H1 (cell line): ENCODE results near the gene ST8SIA2. TPM values are rescaled to one million over a fixed set of nuclear protein-coding genes. Genes with fewer than 3 reads are reported as not detected.

ENCODE experiments used
- CTCF ChIA-PET: fragments of 300-600 bp; sonication (Branson Sonifier 250); formaldehyde crosslinking; loops from one replicate; lab custom pipeline; 2021; ENCODE audit not compliant: partially characterized antibody; lab: Charles Lee
- POLR2A ChIA-PET: fragments of 300-600 bp; sonication (Branson Sonifier 250); formaldehyde crosslinking; loops from one replicate; lab custom pipeline; 2021; ENCODE audit warnings: inconsistent platforms; ENCODE audit not compliant: partially characterized antibody; lab: Charles Lee
- DNase-seq, 2 experiments: peaks; one replicate each; pipeline versions ENCODE4 v3.0.0 to v3.0.0-alpha.2; 2010 to 2022; ENCODE audit warnings: low spot score in 2 of 2, low read depth in 1 of 2, mixed read lengths in 1 of 2
- FAIRE-seq: peaks from 2 replicates; lab custom pipeline; 2011; peaks lifted over from hg19 to GRCh38; lab: Jason Lieb, UNC
- H2AFZ ChIP-seq: 2 replicates; pipeline ENCODE4 v1.8.1; 2012; ENCODE audit warnings: low read length, inconsistent platforms
- H2AK5ac ChIP-seq: 2 replicates; pipeline ENCODE4 v1.6.1; 2013; ENCODE audit warnings: low read depth, low read length
- H2BK120ac ChIP-seq: replicated peaks from 2 replicates; pipeline ENCODE3; 2013; ENCODE audit warnings: low read depth, low read length, inconsistent platforms
- H2BK12ac ChIP-seq: 2 replicates; pipeline ENCODE4 v1.6.1; 2013; ENCODE audit warnings: low read depth, low read length
- H2BK15ac ChIP-seq: 2 replicates; pipeline ENCODE4 v1.6.1; 2013; ENCODE audit warnings: low read length
- H2BK20ac ChIP-seq: 2 replicates; pipeline ENCODE4 v1.6.1; 2013; ENCODE audit warnings: low read length
- H2BK5ac ChIP-seq: 2 replicates; pipeline ENCODE4 v1.6.1; 2013; ENCODE audit warnings: low read depth, low read length
- H3K14ac ChIP-seq: 2 replicates; pipeline ENCODE4 v1.6.1; 2013; ENCODE audit warnings: inconsistent platforms; ENCODE audit not compliant: insufficient read length
- H3K18ac ChIP-seq: 2 replicates; pipeline ENCODE4 v1.6.1; 2013; ENCODE audit warnings: low read length; ENCODE audit errors: extremely low read depth
- H3K23ac ChIP-seq: 2 replicates; pipeline ENCODE4 v1.6.1; 2013; ENCODE audit warnings: inconsistent platforms; ENCODE audit not compliant: insufficient read length
- H3K23me2 ChIP-seq: 2 replicates; pipeline ENCODE4 v1.6.1; 2013; ENCODE audit warnings: low read depth, low read length
- H3K27ac ChIP-seq: 2 replicates; pipeline ENCODE4 v1.6.1; 2011; ENCODE audit warnings: low read depth, low read length, inconsistent platforms
- H3K27me3 ChIP-seq, 4 experiments: replicated peaks in 1 of 4; 1 replicate in 1 of 4; 2 replicates in 3 of 4; pipeline versions ENCODE4 v1.6.1 to v1.8.1; 2011 to 2013; ENCODE audit warnings: low read length in 3 of 4, mild to moderate bottlenecking in 3 of 4, inconsistent platforms in 2 of 4, mixed read lengths in 2 of 4, moderate library complexity in 1 of 4; ENCODE audit not compliant: control insufficient read depth in 3 of 4, insufficient read depth in 3 of 4; ENCODE audit errors: extremely low read depth in 1 of 4
- H3K36me3 ChIP-seq, 4 experiments: 2 replicates each; pipeline versions ENCODE4 v1.6.1 to v1.8.1; 2011 to 2013; ENCODE audit warnings: mild to moderate bottlenecking in 4 of 4, low read length in 3 of 4, moderate library complexity in 2 of 4, control low read depth in 1 of 4, inconsistent platforms in 1 of 4; ENCODE audit not compliant: insufficient read depth in 4 of 4, control insufficient read depth in 2 of 4
- H3K4ac ChIP-seq: replicated peaks from 2 replicates; pipeline ENCODE3; 2013; ENCODE audit warnings: low read length, low read depth, mixed read lengths, inconsistent platforms; ENCODE audit not compliant: insufficient read length
- H3K4me1 ChIP-seq, 4 experiments: replicated peaks in 1 of 4; 1 replicate in 1 of 4; 2 replicates in 3 of 4; pipeline versions ENCODE4 v1.6.1 to v1.8.1; 2011 to 2013; ENCODE audit warnings: low read length in 3 of 4, inconsistent platforms in 2 of 4, mixed read lengths in 1 of 4; ENCODE audit not compliant: insufficient read depth in 4 of 4, control insufficient read depth in 3 of 4
- H3K4me2 ChIP-seq, 2 experiments: 2 replicates each; pipeline versions ENCODE4 v1.6.1 to v1.8.1; 2011 to 2013; ENCODE audit warnings: low read depth in 2 of 2, low read length in 2 of 2, control low read depth in 1 of 2, inconsistent platforms in 1 of 2, mild to moderate bottlenecking in 1 of 2; ENCODE audit not compliant: insufficient read depth in 1 of 2
- H3K4me3 ChIP-seq, 4 experiments: fragments of 200-600, 300-600 bp in 1 of 4; sonication (generic), shearing (Covaris generic), sonication (Bioruptor Twin) in 1 of 4; 2 replicates each; pipeline versions ENCODE4 v1.5.1 to v1.8.1; 2011 to 2016; ENCODE audit warnings: low read length in 4 of 4, low read depth in 3 of 4, control low read depth in 2 of 4, inconsistent platforms in 2 of 4, mild to moderate bottlenecking in 2 of 4, mixed read lengths in 1 of 4, moderate library complexity in 1 of 4; ENCODE audit not compliant: insufficient read depth in 2 of 4; ENCODE audit errors: extremely low read depth in 1 of 4
- H3K56ac ChIP-seq: replicated peaks from 2 replicates; pipeline ENCODE3; 2013; ENCODE audit warnings: low read depth, mild to moderate bottlenecking, mixed read lengths, low read length, inconsistent platforms; ENCODE audit not compliant: insufficient read length
- H3K79me1 ChIP-seq: 2 replicates; pipeline ENCODE4 v1.6.1; 2013; ENCODE audit warnings: low read depth, low read length, control low read depth
- H3K79me2 ChIP-seq, 2 experiments: 2 replicates each; pipeline versions ENCODE4 v1.6.1 to v1.8.1; 2012 to 2013; ENCODE audit warnings: low read length in 2 of 2, mild to moderate bottlenecking in 2 of 2, inconsistent platforms in 1 of 2; ENCODE audit not compliant: insufficient read depth in 2 of 2, control insufficient read depth in 1 of 2
- H3K9ac ChIP-seq, 4 experiments: replicated peaks in 1 of 4; 1 replicate in 1 of 4; 2 replicates in 3 of 4; pipeline versions ENCODE4 v1.6.1 to v1.8.1; 2011 to 2013; ENCODE audit warnings: low read depth in 3 of 4, low read length in 3 of 4, control low read depth in 2 of 4, mild to moderate bottlenecking in 2 of 4, moderate library complexity in 2 of 4, inconsistent platforms in 1 of 4; ENCODE audit errors: extremely low read depth in 1 of 4
- H3K9me3 ChIP-seq, 2 experiments: 2 replicates each; pipeline versions ENCODE4 v1.6.1 to v1.8.1; 2012 to 2013; ENCODE audit warnings: mild to moderate bottlenecking in 2 of 2, moderate library complexity in 2 of 2, control low read depth in 1 of 2, inconsistent platforms in 1 of 2, low read depth in 1 of 2, low read length in 1 of 2, mixed read lengths in 1 of 2; ENCODE audit not compliant: insufficient read depth in 2 of 2
- H4K20me1 ChIP-seq, 2 experiments: replicated peaks in 1 of 2; 2 replicates each; pipeline versions ENCODE3 to v1.8.1; 2011 to 2013; ENCODE audit warnings: inconsistent platforms in 2 of 2, low read length in 2 of 2, mild to moderate bottlenecking in 1 of 2; ENCODE audit not compliant: insufficient read depth in 2 of 2, control insufficient read depth in 1 of 2
- H4K5ac ChIP-seq: 2 replicates; pipeline ENCODE4 v1.6.1; 2013; ENCODE audit warnings: low read length, low read depth, mixed read lengths, inconsistent platforms; ENCODE audit not compliant: insufficient read length
- H4K8ac ChIP-seq: 2 replicates; pipeline ENCODE4 v1.8.0; 2013; ENCODE audit warnings: mild to moderate bottlenecking, moderate library complexity, low read length, inconsistent platforms; ENCODE audit not compliant: insufficient read depth; ENCODE audit errors: extremely low read depth
- H4K91ac ChIP-seq: replicated peaks from 2 replicates; pipeline ENCODE3; 2013; ENCODE audit warnings: low read length, mixed read lengths, inconsistent platforms; ENCODE audit not compliant: insufficient read length
- CBX8 ChIP-seq: fragments of 300-800, 300-1000 bp; sonication (generic); IDR thresholded peaks from 2 replicates; pipeline ENCODE4 v1.7.1; 2016; ENCODE audit warnings: low read depth, low read length, borderline replicate concordance
- CREB1 ChIP-seq: IDR thresholded peaks from 2 replicates; pipeline ENCODE4 v1.6.1; 2012; ENCODE audit warnings: inconsistent platforms
- JUN ChIP-seq: IDR thresholded peaks from 2 replicates; pipeline ENCODE4 v1.6.1; 2011; ENCODE audit warnings: low read depth, mild to moderate bottlenecking, improper control_type of control experiment, low read length
- WGBS, 2 experiments: shearing (Covaris generic) in 1 of 2; methylation state at CpG; one replicate each; pipeline versions ENCODE4 v1.1.6 to v1.1.7; 2013 to 2015; ENCODE audit warnings: low lambda C conversion rate in 2 of 2, mixed read lengths in 2 of 2, inconsistent platforms in 1 of 2, low coverage in 1 of 2, missing lambda C conversion rate in 1 of 2; ENCODE audit not compliant: insufficient replicate concordance in 2 of 2, insufficient coverage in 1 of 2, insufficient read length in 1 of 2; ENCODE audit errors: extremely low coverage in 1 of 2, missing lambda C conversion rate in 1 of 2; 5-methylcytosine and 5-hydroxymethylcytosine counted together
- polyA plus RNA-seq, 7 experiments: library from polyadenylated mRNA; depleted of rRNA in 3 of 7; stranded (reverse) in 5 of 7; unstranded in 2 of 7; fragments of >200 nt in 5 of 7; fragments of 200-250 nt in 2 of 7; gene quantifications; 1 replicate in 5 of 7; 2 replicates in 1 of 7; 4 replicates in 1 of 7; pipeline versions ENCODE4 v1.2.1 to v1.2.3, GENCODE V29; 2011 to 2013; ENCODE audit warnings: missing spikeins in 2 of 7, mixed read lengths in 2 of 7
- total RNA-seq: library from RNA; stranded (reverse); fragmentation: NEBNext Ultra II Directional; extraction: Animal tissue kit (Norgen Biotek cat#: 25700); gene quantifications from 2 replicates; pipeline ENCODE4 v1.2.1, GENCODE V29; 2021

The ST8SIA2 gene
- total and polyA plus RNA-seq, 2 of the 8 experiments (the other 6 are each of a cell fraction or from before 2014, with no cell fraction given), result 3.0 to 4.5 TPM

GRCh38 chr15:92392462-92392861 is 1.2 kb upstream of the ST8SIA2 start:
- DNase-seq, result peak in 1 of 2 experiments; percentile 69
- CTCF ChIA-PET, result interaction anchor here (0.6 to 3.7 kb wide), 20 partner anchors 10 to 326 kb away, joined by 3 to 26 read pairs (median 6); no protein-coding TSS in a partner anchor

More at GRCh38 chr15:92392462-92392861, 1.2 kb upstream of the ST8SIA2 start:
- Histone ChIP-seq H4K91ac (no peak overlapping the region), H3K23ac (no peak overlapping the region), H2BK5ac (no peak overlapping the region), H3K4me2 (peak overlapping the region; percentile 91 to 93), H3K4ac (no peak overlapping the region), H3K4me1 (peaks cover 3 to 17% (median 5%) of the 10 kb centered on the region in 4 experiments), H4K5ac (no peak overlapping the region), H3K56ac (no peak overlapping the region), H3K9ac (no peak overlapping the region), H3K79me2 (no peaks in the 10 kb centered on the region), H3K27me3 (peaks cover 9 to 42% (median 37%) of the 10 kb centered on the region in 4 experiments), H2AFZ (no peak overlapping the region), H3K4me3 (peak overlapping the region; percentile 14 to 79 (median 47); a peak in 5 of 8 replicates), H3K18ac (no peak overlapping the region), H3K27ac (no peak overlapping the region), H3K79me1 (no peaks in the 10 kb centered on the region), H2AK5ac (no peak overlapping the region), H2BK20ac (no peak overlapping the region), H4K20me1 (no peaks in the 10 kb centered on the region), H3K9me3 (no peaks in the 10 kb centered on the region), H4K8ac (no peak overlapping the region), H3K36me3 (no peaks in the 10 kb centered on the region), H2BK120ac (no peak overlapping the region), H3K23me2 (peaks cover 14% of the 10 kb centered on the region; the same call in 1 of the 2 replicates), H2BK15ac (no peak overlapping the region), H2BK12ac (no peak overlapping the region), H3K14ac (no peak overlapping the region)
- FAIRE-seq, result no peak
- WGBS, 2 experiments, result 18% methylated on average over 7 of the region's 7 CpGs; no CpG with 5 or more reads in 1 of the 2 experiments
- POLR2A ChIA-PET, result interaction anchor here (0.6 to 1.9 kb wide), 2 partner anchors 18 to 295 kb away, joined by 3 to 4 read pairs; no protein-coding TSS in a partner anchor
- TF ChIP-seq CBX8 (no peak), JUN (no peak), CREB1 (no peak)
